ENCODE measurements around the gene GGT5.
A peak's percentile ranks its signal among the peaks of the same experiment; 100 is the strongest.
"Not testable (repeated sequence)": the region's sequence is repeated elsewhere in the genome, so short reads cannot be mapped to it uniquely, and the experiment has no call there.

GGT5 gene

GRCh38 chr22:24185501-24186351 lies 59.2 kb downstream of the GGT5 start:
- H3K9me3 ChIP-seq (ENCODE audit: control insufficient read depth in 5 of 5, low read length in 5 of 5) = no peaks in the 10 kb centered on the region
- no peak overlapping the region for H3K9ac ChIP-seq (ENCODE audit: low read length in 5 of 5)
- H3K4me1 ChIP-seq (ENCODE audit: control insufficient read depth in 5 of 5, insufficient read depth in 5 of 5, low read length in 5 of 5) = peaks cover 0 to 24% (median 10%) of the 10 kb centered on the region in 5 donors
- H3K27ac ChIP-seq (ENCODE audit: low read depth, low read length) = no peak overlapping the region
- no peaks in the 10 kb centered on the region for H3K36me3 ChIP-seq (ENCODE audit: control insufficient read depth in 5 of 5, insufficient read depth in 5 of 5, low read length in 5 of 5)
- H3K27me3 ChIP-seq (ENCODE audit: control insufficient read depth in 5 of 5, insufficient read depth in 4 of 5, low read length in 5 of 5) = no peaks in the 10 kb centered on the region
- no peak overlapping the region for H3K4me3 ChIP-seq (ENCODE audit: low read depth in 1 of 5, low read length in 5 of 5)

GRCh38 chr22:24185001-24185500 lies 59.8 kb downstream of the GGT5 start:
- Histone ChIP-seq H3K27ac (ENCODE audit: low read depth, low read length) (no peak overlapping the region), H3K4me3 (ENCODE audit: low read depth in 1 of 5, low read length in 5 of 5) (no peak overlapping the region), H3K9ac (ENCODE audit: low read length in 5 of 5) (no peak overlapping the region), H3K4me1 (ENCODE audit: control insufficient read depth in 5 of 5, insufficient read depth in 5 of 5, low read length in 5 of 5) (peaks cover 0 to 19% (median 8%) of the 10 kb centered on the region in 5 donors), H3K36me3 (ENCODE audit: control insufficient read depth in 5 of 5, insufficient read depth in 5 of 5, low read length in 5 of 5) (no peaks in the 10 kb centered on the region), H3K9me3 (ENCODE audit: control insufficient read depth in 5 of 5, low read length in 5 of 5) (no peaks in the 10 kb centered on the region), H3K27me3 (ENCODE audit: control insufficient read depth in 5 of 5, insufficient read depth in 4 of 5, low read length in 5 of 5) (no peaks in the 10 kb centered on the region)

- peaks cover 0 to 13% (median 4%) of the 10 kb centered on the region in 5 donors for H3K4me1 ChIP-seq (ENCODE audit: control insufficient read depth in 5 of 5, insufficient read depth in 5 of 5, low read length in 5 of 5)
- H3K4me3 ChIP-seq (ENCODE audit: low read depth in 1 of 5, low read length in 5 of 5) = no peak overlapping the region
- H3K9me3 ChIP-seq (ENCODE audit: control insufficient read depth in 5 of 5, low read length in 5 of 5) = no peaks in the 10 kb centered on the region
- no peaks in the 10 kb centered on the region for H3K36me3 ChIP-seq (ENCODE audit: control insufficient read depth in 5 of 5, insufficient read depth in 5 of 5, low read length in 5 of 5)
- H3K27me3 ChIP-seq (ENCODE audit: control insufficient read depth in 5 of 5, insufficient read depth in 4 of 5, low read length in 5 of 5) = no peaks in the 10 kb centered on the region
- H3K27ac ChIP-seq (ENCODE audit: low read depth, low read length) = no peak overlapping the region
- no peak overlapping the region for H3K9ac ChIP-seq (ENCODE audit: low read length in 5 of 5)
Measured at GRCh38 chr22:24184057-24184798, 60.7 kb downstream of the GGT5 start.

- peaks cover 0 to 12% (median 4%) of the 10 kb centered on the region in 5 donors for H3K4me1 ChIP-seq (ENCODE audit: control insufficient read depth in 5 of 5, insufficient read depth in 5 of 5, low read length in 5 of 5)
- H3K9ac ChIP-seq (ENCODE audit: low read length in 5 of 5) = no peak overlapping the region
- H3K4me3 ChIP-seq (ENCODE audit: low read depth in 1 of 5, low read length in 5 of 5) = no peak overlapping the region
- no peaks in the 10 kb centered on the region for H3K27me3 ChIP-seq (ENCODE audit: control insufficient read depth in 5 of 5, insufficient read depth in 4 of 5, low read length in 5 of 5)
- H3K27ac ChIP-seq (ENCODE audit: low read depth, low read length) = no peak overlapping the region
- H3K9me3 ChIP-seq (ENCODE audit: control insufficient read depth in 5 of 5, low read length in 5 of 5) = no peaks in the 10 kb centered on the region
- H3K36me3 ChIP-seq (ENCODE audit: control insufficient read depth in 5 of 5, insufficient read depth in 5 of 5, low read length in 5 of 5) = peaks cover 0 to under 1% (median 0%) of the 10 kb centered on the region in 5 donors
Measured at GRCh38 chr22:24183321-24184031, 61.4 kb downstream of the GGT5 start.

- H3K27me3 ChIP-seq (ENCODE audit: control insufficient read depth in 5 of 5, insufficient read depth in 4 of 5, low read length in 5 of 5); H3K9ac ChIP-seq (ENCODE audit: low read length in 5 of 5); H3K36me3 ChIP-seq (ENCODE audit: control insufficient read depth in 5 of 5, insufficient read depth in 5 of 5, low read length in 5 of 5); H3K27ac ChIP-seq (ENCODE audit: low read depth, low read length); H3K4me3 ChIP-seq (ENCODE audit: low read depth in 1 of 5, low read length in 5 of 5); H3K9me3 ChIP-seq (ENCODE audit: control insufficient read depth in 5 of 5, low read length in 5 of 5): not testable (repeated sequence)
- H3K4me1 ChIP-seq (ENCODE audit: control insufficient read depth in 5 of 5, insufficient read depth in 5 of 5, low read length in 5 of 5) = peaks cover 0 to 12% (median 4%) of the 10 kb centered on the region in 5 donors
Measured at GRCh38 chr22:24182900-24183246, 62.0 kb downstream of the GGT5 start.

- Histone ChIP-seq H3K9me3 (ENCODE audit: control insufficient read depth in 5 of 5, low read length in 5 of 5) (no peaks in the 10 kb centered on the region), H3K9ac (ENCODE audit: low read length in 5 of 5) (peak overlapping the region in 1 of 5 donors; percentile 35), H3K27ac (ENCODE audit: low read depth, low read length) (no peak overlapping the region), H3K27me3 (ENCODE audit: control insufficient read depth in 5 of 5, insufficient read depth in 4 of 5, low read length in 5 of 5) (no peaks in the 10 kb centered on the region), H3K36me3 (ENCODE audit: control insufficient read depth in 5 of 5, insufficient read depth in 5 of 5, low read length in 5 of 5) (peaks cover 0 to 7% (median 5%) of the 10 kb centered on the region in 5 donors), H3K4me1 (ENCODE audit: control insufficient read depth in 5 of 5, insufficient read depth in 5 of 5, low read length in 5 of 5) (peaks cover 0 to 12% (median 6%) of the 10 kb centered on the region in 5 donors), H3K4me3 (ENCODE audit: low read depth in 1 of 5, low read length in 5 of 5) (no peak overlapping the region)
Measured at GRCh38 chr22:24181996-24182899, 62.6 kb downstream of the GGT5 start.

- H3K27ac ChIP-seq (ENCODE audit: low read depth, low read length) = no peak within 1 kb of the TSS
- peaks cover 0 to 16% (median 11%) of the 10 kb centered on the region in 5 donors for H3K36me3 ChIP-seq (ENCODE audit: control insufficient read depth in 5 of 5, insufficient read depth in 5 of 5, low read length in 5 of 5)
- H3K27me3 ChIP-seq (ENCODE audit: control insufficient read depth in 5 of 5, insufficient read depth in 4 of 5, low read length in 5 of 5) = no peaks in the 10 kb centered on the region
- H3K4me1 ChIP-seq (ENCODE audit: control insufficient read depth in 5 of 5, insufficient read depth in 5 of 5, low read length in 5 of 5) = peaks cover 0 to 21% (median 13%) of the 10 kb centered on the region in 5 donors
- H3K4me3 ChIP-seq (ENCODE audit: low read depth in 1 of 5, low read length in 5 of 5) = peak within 1 kb of the TSS in 2 of 5 donors; percentile 11 to 29
- no peaks in the 10 kb centered on the region for H3K9me3 ChIP-seq (ENCODE audit: control insufficient read depth in 5 of 5, low read length in 5 of 5)
- H3K9ac ChIP-seq (ENCODE audit: low read length in 5 of 5) = peak within 1 kb of the TSS in 1 of 5 donors; percentile 35
Measured at GRCh38 chr22:24181088-24181995, 63.5 kb downstream of the GGT5 start, which contains the start of gene SUSD2. TSS of gene SUSD2 (plus strand) at chr22:24181487. CDS start at chr22:24181520, 33 bp downstream.

- Histone ChIP-seq H3K27ac (ENCODE audit: low read depth, low read length) (no peak overlapping the region), H3K4me3 (ENCODE audit: low read depth in 1 of 5, low read length in 5 of 5) (no peak overlapping the region), H3K9ac (ENCODE audit: low read length in 5 of 5) (no peak overlapping the region), H3K9me3 (ENCODE audit: control insufficient read depth in 5 of 5, low read length in 5 of 5) (no peaks in the 10 kb centered on the region), H3K4me1 (ENCODE audit: control insufficient read depth in 5 of 5, insufficient read depth in 5 of 5, low read length in 5 of 5) (peaks cover 0 to 21% (median 13%) of the 10 kb centered on the region in 5 donors), H3K27me3 (ENCODE audit: control insufficient read depth in 5 of 5, insufficient read depth in 4 of 5, low read length in 5 of 5) (no peaks in the 10 kb centered on the region), H3K36me3 (ENCODE audit: control insufficient read depth in 5 of 5, insufficient read depth in 5 of 5, low read length in 5 of 5) (peaks cover 0 to 24% (median 16%) of the 10 kb centered on the region in 5 donors)
Measured at GRCh38 chr22:24180316-24181087, 64.4 kb downstream of the GGT5 start.

All from subcutaneous abdominal adipose tissue (tissue), 5 donors.